GM23338 (cell line): Measurements from ENCODE around the gene EXD3.

Experiments used
- CREB1 ChIP-seq: fragments of 250-450 bp; sonication (Bioruptor Pico); IDR thresholded peaks from 2 replicates; pipeline ENCODE4 v1.5.0; 2020; ENCODE audit warnings: low read depth, mild to moderate bottlenecking, moderate library complexity
- EZH2 ChIP-seq: fragments of 200-600 bp; sonication (generic); IDR thresholded peaks from one replicate; pipeline ENCODE4 v1.8.0; 2017; ENCODE audit warnings: antibody characterized with exemption, mild to moderate bottlenecking, low read depth; ENCODE audit not compliant: unreplicated experiment
- EZH2phosphoT487 ChIP-seq: fragments of 200-600 bp; sonication (generic); IDR thresholded peaks from one replicate; pipeline ENCODE4 v1.8.1; 2018; ENCODE audit warnings: antibody characterized with exemption; ENCODE audit not compliant: unreplicated experiment
- JUNB ChIP-seq: IDR thresholded peaks from one replicate; pipeline ENCODE4 v1.6.1; 2016; ENCODE audit warnings: antibody characterized with exemption; ENCODE audit not compliant: unreplicated experiment
- NANOG ChIP-seq: IDR thresholded peaks from 2 replicates; pipeline ENCODE4 v1.6.1; 2016; ENCODE audit warnings: antibody characterized with exemption, borderline replicate concordance
- POLR2AphosphoS5 ChIP-seq: IDR thresholded peaks from 2 replicates; pipeline ENCODE4 v1.6.1; 2016; ENCODE audit warnings: antibody characterized with exemption, low read depth
- STAT1 ChIP-seq: IDR thresholded peaks from one replicate; pipeline ENCODE4 v1.6.1; 2016; ENCODE audit warnings: antibody characterized with exemption; ENCODE audit not compliant: unreplicated experiment
- ZNF114 ChIP-seq: fragments of 250-450 bp; sonication (Bioruptor Pico); IDR thresholded peaks from 2 replicates; pipeline ENCODE4 v1.5.0; 2020; ENCODE audit warnings: mild to moderate bottlenecking, moderate library complexity
- ZNF331 ChIP-seq: fragments of 250-450 bp; sonication (Bioruptor Pico); IDR thresholded peaks from 2 replicates; pipeline ENCODE4 v1.5.0; 2020; ENCODE audit warnings: low read depth, mild to moderate bottlenecking, moderate library complexity
- TF ChIP-seq, protein P1 (sequence below), 2 experiments: fragments of 200-600 bp in 1 of 2; sonication (generic) in 1 of 2; conservative IDR thresholded peaks; 2 replicates each; pipeline versions ENCODE4 v1.5.1 to v1.6.1; 2016 to 2017; ENCODE audit warnings: antibody characterized with exemption in 2 of 2, low read depth in 2 of 2, mild to moderate bottlenecking in 2 of 2, moderate library complexity in 1 of 2
- TF ChIP-seq, protein P2 (sequence below): fragments of 250-450 bp; sonication (Bioruptor Pico); IDR thresholded peaks from 2 replicates; pipeline ENCODE4 v1.5.0; 2020; ENCODE audit warnings: mild to moderate bottlenecking, moderate library complexity
- TF ChIP-seq, protein P3 (sequence below): IDR thresholded peaks from one replicate; pipeline ENCODE4 v1.6.1; 2018; ENCODE audit warnings: antibody characterized with exemption; ENCODE audit not compliant: unreplicated experiment
- TF ChIP-seq, protein P4 (sequence below): IDR thresholded peaks from 2 replicates; pipeline ENCODE4 v1.6.1; 2016; ENCODE audit warnings: antibody characterized with exemption

DNA sequence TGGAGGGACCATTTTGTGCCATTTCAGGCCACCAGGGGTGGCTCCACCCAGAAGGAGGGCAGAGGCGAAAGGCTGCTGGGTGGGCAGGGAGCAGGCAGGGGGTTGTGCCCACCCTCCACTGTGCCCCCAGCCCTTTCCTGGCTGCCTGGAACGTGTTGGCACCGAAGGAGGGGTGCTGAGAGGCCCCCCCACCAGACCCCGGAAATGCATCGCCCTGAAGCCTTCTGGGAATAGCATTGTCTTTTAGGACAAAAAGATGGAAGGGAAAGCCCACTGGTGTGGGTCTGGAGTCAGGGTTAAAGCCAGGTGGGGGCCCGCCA is 5.3 kb upstream of the EXD3 start:
- TF ChIP-seq EZH2 = no peak
- TF ChIP-seq, protein P1, sequence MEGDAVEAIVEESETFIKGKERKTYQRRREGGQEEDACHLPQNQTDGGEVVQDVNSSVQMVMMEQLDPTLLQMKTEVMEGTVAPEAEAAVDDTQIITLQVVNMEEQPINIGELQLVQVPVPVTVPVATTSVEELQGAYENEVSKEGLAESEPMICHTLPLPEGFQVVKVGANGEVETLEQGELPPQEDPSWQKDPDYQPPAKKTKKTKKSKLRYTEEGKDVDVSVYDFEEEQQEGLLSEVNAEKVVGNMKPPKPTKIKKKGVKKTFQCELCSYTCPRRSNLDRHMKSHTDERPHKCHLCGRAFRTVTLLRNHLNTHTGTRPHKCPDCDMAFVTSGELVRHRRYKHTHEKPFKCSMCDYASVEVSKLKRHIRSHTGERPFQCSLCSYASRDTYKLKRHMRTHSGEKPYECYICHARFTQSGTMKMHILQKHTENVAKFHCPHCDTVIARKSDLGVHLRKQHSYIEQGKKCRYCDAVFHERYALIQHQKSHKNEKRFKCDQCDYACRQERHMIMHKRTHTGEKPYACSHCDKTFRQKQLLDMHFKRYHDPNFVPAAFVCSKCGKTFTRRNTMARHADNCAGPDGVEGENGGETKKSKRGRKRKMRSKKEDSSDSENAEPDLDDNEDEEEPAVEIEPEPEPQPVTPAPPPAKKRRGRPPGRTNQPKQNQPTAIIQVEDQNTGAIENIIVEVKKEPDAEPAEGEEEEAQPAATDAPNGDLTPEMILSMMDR (conservative IDR thresholded peaks at IDR 0.05; ENCODE audit: low read depth in 2 of 2) = no peak
- TF ChIP-seq EZH2phosphoT487 = no peak
- TF ChIP-seq JUNB = no peak
- TF ChIP-seq, protein P2, sequence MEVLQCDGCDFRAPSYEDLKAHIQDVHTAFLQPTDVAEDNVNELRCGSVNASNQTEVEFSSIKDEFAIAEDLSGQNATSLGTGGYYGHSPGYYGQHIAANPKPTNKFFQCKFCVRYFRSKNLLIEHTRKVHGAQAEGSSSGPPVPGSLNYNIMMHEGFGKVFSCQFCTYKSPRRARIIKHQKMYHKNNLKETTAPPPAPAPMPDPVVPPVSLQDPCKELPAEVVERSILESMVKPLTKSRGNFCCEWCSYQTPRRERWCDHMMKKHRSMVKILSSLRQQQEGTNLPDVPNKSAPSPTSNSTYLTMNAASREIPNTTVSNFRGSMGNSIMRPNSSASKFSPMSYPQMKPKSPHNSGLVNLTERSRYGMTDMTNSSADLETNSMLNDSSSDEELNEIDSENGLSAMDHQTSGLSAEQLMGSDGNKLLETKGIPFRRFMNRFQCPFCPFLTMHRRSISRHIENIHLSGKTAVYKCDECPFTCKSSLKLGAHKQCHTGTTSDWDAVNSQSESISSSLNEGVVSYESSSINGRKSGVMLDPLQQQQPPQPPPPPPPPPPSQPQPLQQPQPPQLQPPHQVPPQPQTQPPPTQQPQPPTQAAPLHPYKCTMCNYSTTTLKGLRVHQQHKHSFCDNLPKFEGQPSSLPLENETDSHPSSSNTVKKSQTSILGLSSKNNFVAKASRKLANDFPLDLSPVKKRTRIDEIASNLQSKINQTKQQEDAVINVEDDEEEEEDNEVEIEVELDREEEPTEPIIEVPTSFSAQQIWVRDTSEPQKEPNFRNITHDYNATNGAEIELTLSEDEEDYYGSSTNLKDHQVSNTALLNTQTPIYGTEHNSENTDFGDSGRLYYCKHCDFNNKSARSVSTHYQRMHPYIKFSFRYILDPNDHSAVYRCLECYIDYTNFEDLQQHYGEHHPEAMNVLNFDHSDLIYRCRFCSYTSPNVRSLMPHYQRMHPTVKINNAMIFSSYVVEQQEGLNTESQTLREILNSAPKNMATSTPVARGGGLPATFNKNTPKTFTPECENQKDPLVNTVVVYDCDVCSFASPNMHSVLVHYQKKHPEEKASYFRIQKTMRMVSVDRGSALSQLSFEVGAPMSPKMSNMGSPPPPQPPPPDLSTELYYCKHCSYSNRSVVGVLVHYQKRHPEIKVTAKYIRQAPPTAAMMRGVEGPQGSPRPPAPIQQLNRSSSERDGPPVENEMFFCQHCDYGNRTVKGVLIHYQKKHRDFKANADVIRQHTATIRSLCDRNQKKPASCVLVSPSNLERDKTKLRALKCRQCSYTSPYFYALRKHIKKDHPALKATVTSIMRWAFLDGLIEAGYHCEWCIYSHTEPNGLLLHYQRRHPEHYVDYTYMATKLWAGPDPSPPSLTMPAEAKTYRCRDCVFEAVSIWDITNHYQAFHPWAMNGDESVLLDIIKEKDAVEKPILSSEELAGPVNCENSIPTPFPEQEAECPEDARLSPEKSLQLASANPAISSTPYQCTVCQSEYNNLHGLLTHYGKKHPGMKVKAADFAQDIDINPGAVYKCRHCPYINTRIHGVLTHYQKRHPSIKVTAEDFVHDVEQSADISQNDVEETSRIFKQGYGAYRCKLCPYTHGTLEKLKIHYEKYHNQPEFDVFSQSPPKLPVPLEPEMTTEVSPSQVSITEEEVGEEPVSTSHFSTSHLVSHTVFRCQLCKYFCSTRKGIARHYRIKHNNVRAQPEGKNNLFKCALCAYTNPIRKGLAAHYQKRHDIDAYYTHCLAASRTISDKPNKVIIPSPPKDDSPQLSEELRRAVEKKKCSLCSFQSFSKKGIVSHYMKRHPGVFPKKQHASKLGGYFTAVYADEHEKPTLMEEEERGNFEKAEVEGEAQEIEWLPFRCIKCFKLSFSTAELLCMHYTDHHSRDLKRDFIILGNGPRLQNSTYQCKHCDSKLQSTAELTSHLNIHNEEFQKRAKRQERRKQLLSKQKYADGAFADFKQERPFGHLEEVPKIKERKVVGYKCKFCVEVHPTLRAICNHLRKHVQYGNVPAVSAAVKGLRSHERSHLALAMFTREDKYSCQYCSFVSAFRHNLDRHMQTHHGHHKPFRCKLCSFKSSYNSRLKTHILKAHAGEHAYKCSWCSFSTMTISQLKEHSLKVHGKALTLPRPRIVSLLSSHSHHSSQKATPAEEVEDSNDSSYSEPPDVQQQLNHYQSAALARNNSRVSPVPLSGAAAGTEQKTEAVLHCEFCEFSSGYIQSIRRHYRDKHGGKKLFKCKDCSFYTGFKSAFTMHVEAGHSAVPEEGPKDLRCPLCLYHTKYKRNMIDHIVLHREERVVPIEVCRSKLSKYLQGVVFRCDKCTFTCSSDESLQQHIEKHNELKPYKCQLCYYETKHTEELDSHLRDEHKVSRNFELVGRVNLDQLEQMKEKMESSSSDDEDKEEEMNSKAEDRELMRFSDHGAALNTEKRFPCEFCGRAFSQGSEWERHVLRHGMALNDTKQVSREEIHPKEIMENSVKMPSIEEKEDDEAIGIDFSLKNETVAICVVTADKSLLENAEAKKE (CRISPR knock-in tag) = no peak
- no peak for TF ChIP-seq POLR2AphosphoS5
- TF ChIP-seq NANOG = no peak
- no peak for TF ChIP-seq STAT1
- TF ChIP-seq, protein P3, sequence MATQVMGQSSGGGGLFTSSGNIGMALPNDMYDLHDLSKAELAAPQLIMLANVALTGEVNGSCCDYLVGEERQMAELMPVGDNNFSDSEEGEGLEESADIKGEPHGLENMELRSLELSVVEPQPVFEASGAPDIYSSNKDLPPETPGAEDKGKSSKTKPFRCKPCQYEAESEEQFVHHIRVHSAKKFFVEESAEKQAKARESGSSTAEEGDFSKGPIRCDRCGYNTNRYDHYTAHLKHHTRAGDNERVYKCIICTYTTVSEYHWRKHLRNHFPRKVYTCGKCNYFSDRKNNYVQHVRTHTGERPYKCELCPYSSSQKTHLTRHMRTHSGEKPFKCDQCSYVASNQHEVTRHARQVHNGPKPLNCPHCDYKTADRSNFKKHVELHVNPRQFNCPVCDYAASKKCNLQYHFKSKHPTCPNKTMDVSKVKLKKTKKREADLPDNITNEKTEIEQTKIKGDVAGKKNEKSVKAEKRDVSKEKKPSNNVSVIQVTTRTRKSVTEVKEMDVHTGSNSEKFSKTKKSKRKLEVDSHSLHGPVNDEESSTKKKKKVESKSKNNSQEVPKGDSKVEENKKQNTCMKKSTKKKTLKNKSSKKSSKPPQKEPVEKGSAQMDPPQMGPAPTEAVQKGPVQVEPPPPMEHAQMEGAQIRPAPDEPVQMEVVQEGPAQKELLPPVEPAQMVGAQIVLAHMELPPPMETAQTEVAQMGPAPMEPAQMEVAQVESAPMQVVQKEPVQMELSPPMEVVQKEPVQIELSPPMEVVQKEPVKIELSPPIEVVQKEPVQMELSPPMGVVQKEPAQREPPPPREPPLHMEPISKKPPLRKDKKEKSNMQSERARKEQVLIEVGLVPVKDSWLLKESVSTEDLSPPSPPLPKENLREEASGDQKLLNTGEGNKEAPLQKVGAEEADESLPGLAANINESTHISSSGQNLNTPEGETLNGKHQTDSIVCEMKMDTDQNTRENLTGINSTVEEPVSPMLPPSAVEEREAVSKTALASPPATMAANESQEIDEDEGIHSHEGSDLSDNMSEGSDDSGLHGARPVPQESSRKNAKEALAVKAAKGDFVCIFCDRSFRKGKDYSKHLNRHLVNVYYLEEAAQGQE = no peak
- no peak for TF ChIP-seq CREB1 (CRISPR knock-in tag)
- TF ChIP-seq, protein P4, sequence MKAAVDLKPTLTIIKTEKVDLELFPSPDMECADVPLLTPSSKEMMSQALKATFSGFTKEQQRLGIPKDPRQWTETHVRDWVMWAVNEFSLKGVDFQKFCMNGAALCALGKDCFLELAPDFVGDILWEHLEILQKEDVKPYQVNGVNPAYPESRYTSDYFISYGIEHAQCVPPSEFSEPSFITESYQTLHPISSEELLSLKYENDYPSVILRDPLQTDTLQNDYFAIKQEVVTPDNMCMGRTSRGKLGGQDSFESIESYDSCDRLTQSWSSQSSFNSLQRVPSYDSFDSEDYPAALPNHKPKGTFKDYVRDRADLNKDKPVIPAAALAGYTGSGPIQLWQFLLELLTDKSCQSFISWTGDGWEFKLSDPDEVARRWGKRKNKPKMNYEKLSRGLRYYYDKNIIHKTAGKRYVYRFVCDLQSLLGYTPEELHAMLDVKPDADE = no peak
- TF ChIP-seq ZNF114 = no peak
- no peak for TF ChIP-seq ZNF331 (CRISPR knock-in tag)
